Activated CD8-positive, alpha-beta memory T cell treated with anti-CD3 and anti-CD28 coated beads for 4 hours (primary cell): Measurements from ENCODE around the gene INSYN1.
"Not testable (repeated sequence)": the region's sequence is repeated elsewhere in the genome, so short reads cannot be mapped to it uniquely, and the experiment has no call there.

Source experiments
- DNase-seq, 2 donors: peaks; one replicate each; pipeline ENCODE4 v3.0.0-alpha.2; 2020; ENCODE audit warnings: low read depth in 2 of 2

INSYN1 gene

GRCh38 chr15:73712107-73712506 is 41.0 kb downstream of the INSYN1 start:
- DNase-seq, result no peak

GRCh38 chr15:73711526-73711925 is 41.6 kb downstream of the INSYN1 start:
- DNase-seq, result no peak

GRCh38 chr15:73710321-73710720 is 42.8 kb downstream of the INSYN1 start:
- no peak for DNase-seq

GRCh38 chr15:73709686-73710085 is 43.5 kb downstream of the INSYN1 start:
- no peak for DNase-seq

- no peak for DNase-seq
Measured at GRCh38 chr15:73709241-73709640, 43.9 kb downstream of the INSYN1 start.

- DNase-seq, result no peak
Measured at GRCh38 chr15:73708691-73709090, 44.5 kb downstream of the INSYN1 start.

GRCh38 chr15:73704869-73705645 is 48.1 kb downstream of the INSYN1 start:
- peak; percentile 25 for DNase-seq

- not testable (repeated sequence) for DNase-seq
Measured at GRCh38 chr15:73704142-73704868, 48.8 kb downstream of the INSYN1 start.

- DNase-seq, result not testable (repeated sequence)
Measured at GRCh38 chr15:73703601-73704000, 49.5 kb downstream of the INSYN1 start.

GRCh38 chr15:73702311-73703239 is 50.6 kb downstream of the INSYN1 start:
- DNase-seq, result not testable (repeated sequence)

- peak; percentile 45 to 54 for DNase-seq
Measured at GRCh38 chr15:73700041-73700842, 52.9 kb downstream of the INSYN1 start.

GRCh38 chr15:73699249-73700040 is 53.7 kb downstream of the INSYN1 start:
- DNase-seq, result no peak

- DNase-seq, result peak; percentile 33 to 54
Measured at GRCh38 chr15:73697033-73697467, 56.1 kb downstream of the INSYN1 start.

- DNase-seq, result no peak
Measured at GRCh38 chr15:73696641-73697001, 56.5 kb downstream of the INSYN1 start.

GRCh38 chr15:73695773-73696640 is 57.1 kb downstream of the INSYN1 start:
- DNase-seq, result no peak

- no peak for DNase-seq
Measured at GRCh38 chr15:73694419-73694818, 58.7 kb downstream of the INSYN1 start.

GRCh38 chr15:73691396-73691795 is 61.8 kb downstream of the INSYN1 start:
- no peak for DNase-seq

GRCh38 chr15:73688455-73688854 is 64.7 kb downstream of the INSYN1 start:
- no peak for DNase-seq

- DNase-seq, result no peak
Measured at GRCh38 chr15:73687351-73687750, 65.8 kb downstream of the INSYN1 start.
